Mammary epithelial cell (primary cell): Measurements from ENCODE around the gene CXCR6.

Source experiments
- CTCF ChIP-seq, 2 donors: IDR thresholded peaks in 1 of 2; conservative IDR thresholded peaks in 1 of 2; 2 replicates each; pipeline ENCODE4 v1.5.1; 2011 to 2012; ENCODE audit warnings: inconsistent platforms in 2 of 2, low read length in 2 of 2, mild to moderate bottlenecking in 2 of 2, control low read depth in 1 of 2, low read depth in 1 of 2; ENCODE audit not compliant: insufficient read depth in 1 of 2; ENCODE audit errors: extremely low read depth in 1 of 2
- EZH2 ChIP-seq: IDR thresholded peaks from 2 replicates; pipeline ENCODE4 v1.6.1; 2012; ENCODE audit warnings: low read length, inconsistent platforms, borderline replicate concordance

GRCh38 chr3:45952456-45952855, 9.2 kb downstream of the CXCR6 start:
- no peak for TF ChIP-seq CTCF (conservative IDR thresholded peaks at IDR 0.05 in 1 of 2, IDR thresholded peaks at IDR 0.05 in 1 of 2; ENCODE audit: extremely low read depth in 1 of 2, insufficient read depth in 1 of 2, low read depth in 1 of 2, low read length in 2 of 2)
- TF ChIP-seq EZH2: no peak
